Upper lobe of left lung (tissue), 4 donors: ENCODE data around the gene ZDHHC4.
A peak's percentile ranks its signal among the peaks of the same experiment; 100 is the strongest.

Experiments
- CTCF ChIP-seq, 6 experiments: fragments of 450-650 bp in 4 of 6; fragments of 200-600 bp in 2 of 6; sonication (generic) in 2 of 6; IDR thresholded peaks; one replicate each; pipeline ENCODE4 v1.5.1; 2016 to 2019; ENCODE audit warnings: antibody characterized with exemption in 6 of 6
- EP300 ChIP-seq, 4 donors: sonication (generic); formaldehyde crosslinking; IDR thresholded peaks; one replicate each; pipeline ENCODE4 v1.5.1; 2017; ENCODE audit warnings: antibody characterized with exemption in 4 of 4, control low read depth in 2 of 4
- POLR2A ChIP-seq, 4 donors: fragments of 450-650 bp; IDR thresholded peaks; one replicate each; pipeline ENCODE4 v1.5.1; 2016 to 2017; ENCODE audit warnings: antibody characterized with exemption in 4 of 4, mild to moderate bottlenecking in 2 of 4
- POLR2AphosphoS5 ChIP-seq, 2 donors: sonication (generic); formaldehyde crosslinking; IDR thresholded peaks; one replicate each; pipeline ENCODE4 v1.5.1; 2017; ENCODE audit warnings: antibody characterized with exemption in 2 of 2

GRCh38 chr7:6558837-6559236 is 18.4 kb upstream of the ZDHHC4 start:
- TF ChIP-seq POLR2AphosphoS5 (IDR thresholded peaks at IDR 0.05) (no peak), CTCF (IDR thresholded peaks at IDR 0.05) (peak in 1 of 6 experiments; percentile 16), POLR2A (IDR thresholded peaks at IDR 0.05) (no peak), EP300 (IDR thresholded peaks at IDR 0.05) (no peak)
